MM.1S (cell line): ENCODE data around the gene MAPRE3.

Source experiments
- CTCF ChIP-seq: fragments of 300-600 bp; sonication (generic); IDR thresholded peaks from 2 replicates; pipeline ENCODE4 v1.5.1; 2016; ENCODE audit warnings: antibody characterized with exemption, low read length, mixed read lengths
- EZH2 ChIP-seq: fragments of 300-600 bp; sonication (generic); optimal IDR thresholded peaks from 2 replicates; pipeline ENCODE3; 2017; ENCODE audit warnings: low read depth, mild to moderate bottlenecking, antibody characterized with exemption, low read length, mixed read lengths

GRCh38 chr2:26922405-26923188 is 47.8 kb upstream of the MAPRE3 start:
- TF ChIP-seq CTCF (peak; percentile 75), EZH2 (no peak)
